HepG2 (cell line): ENCODE measurements around the gene SFT2D2. TPM values are rescaled to one million over a fixed set of nuclear protein-coding genes. Genes with fewer than 3 reads are reported as not detected.

ENCODE experiments used
- ATAC-seq: fragments of 200-7000 bp; cut with Tn5 transposase; 3 replicates; pipeline ENCODE4 v1.9.1; 2020; ENCODE audit warnings: mild to moderate bottlenecking, moderate library complexity
- BruUV-seq: library from RNA; stranded (reverse); fragments of 400-500 nt; replicated peaks from 2 replicates; lab custom pipeline; 2021; lab: Mats Ljungman, UMichigan
- CTCF ChIA-PET: fragments of 300-600 bp; formaldehyde crosslinking; extraction: SDS; loops from one replicate; lab custom pipeline; 2021; ENCODE audit warnings: low total read pairs, inconsistent platforms, low intra/inter-chr PET ratio; lab: Yijun Ruan, JAX
- POLR2A ChIA-PET: fragments of 350-600 bp; sonication (Branson Sonifier 250); formaldehyde crosslinking; loops from one replicate; lab custom pipeline; 2020; ENCODE audit warnings: antibody characterized with exemption, inconsistent platforms; lab: Yijun Ruan, JAX
- DNase-seq: peaks from one replicate; pipeline ENCODE4 v3.0.0-alpha.2; 2015; ENCODE audit warnings: low spot score
- FAIRE-seq: peaks from 3 replicates; lab custom pipeline; 2011; peaks lifted over from hg19 to GRCh38; lab: Jason Lieb, UNC
- H2AFZ ChIP-seq: one replicate; pipeline ENCODE4 v1.6.1; 2011; ENCODE audit warnings: low read length, inconsistent platforms
- H3K27ac ChIP-seq: fragments of 300-600 bp; 3 replicates; pipeline ENCODE4 v1.8.0; 2011; ENCODE audit warnings: mixed run types, mild to moderate bottlenecking, mixed read lengths, low read length, inconsistent platforms; ENCODE audit not compliant: insufficient read depth; ENCODE audit errors: extremely low read length
- H3K27me3 ChIP-seq, 2 experiments: fragments of 200-600 bp in 1 of 2; 2 replicates in 1 of 2; 3 replicates in 1 of 2; pipeline versions ENCODE4 v1.6.0 to v1.8.0; 2011; ENCODE audit warnings: low read length in 2 of 2, mild to moderate bottlenecking in 2 of 2, moderate library complexity in 2 of 2, inconsistent platforms in 1 of 2; ENCODE audit not compliant: insufficient read depth in 2 of 2, control insufficient read depth in 1 of 2
- H3K36me3 ChIP-seq, 2 experiments: fragments of 200-600 bp in 1 of 2; replicated peaks in 1 of 2; 2 replicates in 1 of 2; 3 replicates in 1 of 2; pipeline versions ENCODE4 v1.5.1 to v1.8.0; 2011; ENCODE audit warnings: low read length in 2 of 2, inconsistent platforms in 1 of 2; ENCODE audit not compliant: insufficient read depth in 2 of 2, control insufficient read depth in 1 of 2
- H3K4me1 ChIP-seq: 2 replicates; pipeline ENCODE4 v1.5.1; 2012; ENCODE audit warnings: low read length, inconsistent platforms; ENCODE audit not compliant: insufficient read depth
- H3K4me2 ChIP-seq: 2 replicates; pipeline ENCODE4 v1.6.0; 2011; ENCODE audit warnings: low read depth, low read length, inconsistent platforms
- H3K4me3 ChIP-seq, 3 experiments: fragments of 200-600 bp in 1 of 3; sonication (generic), shearing (Covaris generic) in 1 of 3; replicated peaks in 1 of 3; 2 replicates each; pipeline ENCODE4 v1.5.1; 2011 to 2016; ENCODE audit warnings: low read length in 3 of 3, inconsistent platforms in 2 of 3, low read depth in 2 of 3, mild to moderate bottlenecking in 2 of 3, control low read depth in 1 of 3, mixed read lengths in 1 of 3; ENCODE audit not compliant: insufficient read depth in 1 of 3
- H3K79me2 ChIP-seq: one replicate; pipeline ENCODE4 v1.6.1; 2011; ENCODE audit warnings: low read length, inconsistent platforms; ENCODE audit not compliant: insufficient read depth
- H3K9ac ChIP-seq: 2 replicates; pipeline ENCODE4 v1.6.0; 2011; ENCODE audit warnings: mild to moderate bottlenecking, low read depth, low read length, inconsistent platforms; ENCODE audit not compliant: insufficient read depth
- H3K9me3 ChIP-seq: 2 replicates; pipeline ENCODE4 v1.5.1; 2012; ENCODE audit warnings: mild to moderate bottlenecking, low read length
- H4K20me1 ChIP-seq: 2 replicates; pipeline ENCODE4 v1.6.0; 2011; ENCODE audit warnings: inconsistent platforms, mild to moderate bottlenecking, low read length, moderate library complexity; ENCODE audit not compliant: insufficient read depth
- DNMT1 ChIP-seq: sonication (generic); formaldehyde crosslinking; IDR thresholded peaks from 2 replicates; pipeline ENCODE4 v1.5.1; 2020; ENCODE audit warnings: mild to moderate bottlenecking, missing genetic modification reagents
- FOXA3 ChIP-seq: IDR thresholded peaks from 2 replicates; pipeline ENCODE4 v1.6.1; 2016; ENCODE audit warnings: missing genetic modification reagents, missing compliant biosample characterization
- HMG20B ChIP-seq: conservative IDR thresholded peaks from 2 replicates; pipeline ENCODE4 v1.6.1; 2016; ENCODE audit warnings: missing genetic modification reagents, missing compliant biosample characterization
- HOMEZ ChIP-seq: IDR thresholded peaks from 2 replicates; pipeline ENCODE4 v1.6.1; 2016; ENCODE audit warnings: low read depth
- IKZF1 ChIP-seq: fragments of 450-650 bp; IDR thresholded peaks from 2 replicates; pipeline ENCODE4 v1.7.1; 2016
- KDM2A ChIP-seq: sonication (generic); formaldehyde crosslinking; IDR thresholded peaks from 2 replicates; pipeline ENCODE4 v1.4.0; 2020; ENCODE audit warnings: low read depth, missing genetic modification reagents, borderline replicate concordance
- NR3C1 ChIP-seq: sonication (generic); formaldehyde crosslinking; IDR thresholded peaks from 2 replicates; pipeline ENCODE4 v1.4.0; 2020; ENCODE audit warnings: missing genetic modification reagents
- SOX6 ChIP-seq, 2 experiments: fragments of 450-650 bp in 1 of 2; sonication (generic) in 1 of 2; formaldehyde crosslinking in 1 of 2; IDR thresholded peaks; 2 replicates each; pipeline versions ENCODE4 v1.4.0 to v1.6.1; 2017 to 2020; ENCODE audit warnings: antibody characterized with exemption in 1 of 2, mild to moderate bottlenecking in 1 of 2, missing genetic modification reagents in 1 of 2
- ZNF101 ChIP-seq: sonication (generic); formaldehyde crosslinking; IDR thresholded peaks from 2 replicates; pipeline ENCODE4 v1.4.0; 2020; ENCODE audit warnings: mild to moderate bottlenecking, low read depth, missing genetic modification reagents, borderline replicate concordance
- ZNF230 ChIP-seq: sonication (generic); formaldehyde crosslinking; IDR thresholded peaks from 2 replicates; pipeline ENCODE4 v1.4.0; 2020; ENCODE audit warnings: mild to moderate bottlenecking, missing genetic modification reagents
- ZNF383 ChIP-seq: sonication (generic); formaldehyde crosslinking; IDR thresholded peaks from 2 replicates; pipeline ENCODE4 v1.4.0; 2020; ENCODE audit warnings: missing genetic modification reagents, mild to moderate bottlenecking, borderline replicate concordance
- ZNF556 ChIP-seq: sonication (generic); formaldehyde crosslinking; IDR thresholded peaks from 2 replicates; pipeline ENCODE4 v1.4.0; 2020; ENCODE audit warnings: mild to moderate bottlenecking, missing genetic modification reagents, borderline replicate concordance
- WGBS: methylation state at CpG from one replicate; pipeline ENCODE4 v1.1.6; 2017; ENCODE audit warnings: low lambda C conversion rate; 5-methylcytosine and 5-hydroxymethylcytosine counted together
- in situ Hi-C: cut with HindIII; loops from 2 replicates; pipeline ENCODE4 v1.10.0; 2017; ENCODE audit warnings: low pct_unique_long_range_greater_than_20kb; ENCODE audit not compliant: extremely low pct_ligation_motif_present
- intact Hi-C: fragments of 100-400 bp; cut with micrococcal nuclease; formaldehyde crosslinking; loops from one replicate; pipeline ENCODE4 v1.10.0; 2022; ENCODE audit not compliant: unreplicated experiment
- polyA plus RNA-seq, 8 experiments: library from polyadenylated mRNA; depleted of rRNA in 3 of 8; stranded (reverse) in 7 of 8; unstranded in 1 of 8; fragments of >200 nt; fragmentation: Illumina TruSeq in 4 of 8; extraction: Trizol in 4 of 8; gene quantifications; 2 replicates each; pipeline versions ENCODE4 v1.2.1 to v1.2.3, GENCODE V29; 2011 to 2016; ENCODE audit warnings: low read depth in 4 of 8, missing spikeins in 1 of 8, mixed read lengths in 1 of 8; ENCODE audit not compliant: insufficient read depth in 1 of 8
- total RNA-seq, 5 experiments: library from RNA; depleted of rRNA; stranded (reverse); fragments of >200 nt; fragmentation: Illumina TruSeq; extraction: Trizol; gene quantifications; 2 replicates each; pipeline ENCODE4 v1.2.3, GENCODE V29; 2016; ENCODE audit warnings: low read depth in 1 of 5
- TF ChIP-seq, protein P1 (sequence below): sonication (generic); formaldehyde crosslinking; IDR thresholded peaks from 2 replicates; pipeline ENCODE4 v1.4.0; 2020; ENCODE audit warnings: mild to moderate bottlenecking, missing genetic modification reagents
- TF ChIP-seq, protein P2 (sequence below): sonication (generic); formaldehyde crosslinking; IDR thresholded peaks from 2 replicates; pipeline ENCODE4 v1.4.0; 2020; ENCODE audit warnings: low read depth, mild to moderate bottlenecking, missing genetic modification reagents
- TF ChIP-seq, protein P3 (sequence below): IDR thresholded peaks from 2 replicates; pipeline ENCODE4 v1.6.1; 2018; ENCODE audit warnings: missing genetic modification reagents, mild to moderate bottlenecking, missing compliant biosample characterization

Gene SFT2D2
- total and polyA plus RNA-seq, 2 of the 13 experiments (the other 11 are each of a cell fraction or from before 2014, with no cell fraction given): 10.0 to 28.8 TPM

DNA sequence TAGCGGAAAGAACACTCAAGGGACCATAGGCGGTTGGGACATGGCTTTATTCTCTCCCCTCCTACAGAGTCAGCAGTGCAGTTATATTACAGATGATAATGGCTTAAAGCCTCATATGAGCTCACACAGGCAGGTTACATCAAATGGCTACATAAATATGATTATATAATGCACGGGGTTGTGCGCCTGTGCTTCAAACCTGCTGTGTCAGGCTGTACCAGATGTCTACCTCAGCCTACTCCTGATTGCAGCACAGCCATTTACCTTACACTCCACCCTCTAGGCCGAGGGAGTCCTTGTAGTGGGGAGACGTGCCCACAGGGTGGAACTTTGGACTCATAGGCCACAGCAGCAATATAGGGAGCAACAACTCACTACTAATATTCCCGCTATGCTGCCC is 38.5 kb downstream of the SFT2D2 start:
- Histone ChIP-seq H3K79me2 (no peaks in the 10 kb centered on the region), H3K27me3 (no peaks in the 10 kb centered on the region), H2AFZ (no peak overlapping the region), H4K20me1 (no peaks in the 10 kb centered on the region), H3K9me3 (no peaks in the 10 kb centered on the region), H3K4me1 (no peaks in the 10 kb centered on the region), H3K9ac (no peak overlapping the region), H3K4me2 (no peak overlapping the region), H3K27ac (no peak overlapping the region), H3K36me3 (no peaks in the 10 kb centered on the region), H3K4me3 (no peak overlapping the region)
- BruUV-seq: no TSS peak
- POLR2A ChIA-PET: no interaction called here
- FAIRE-seq (no peak), DNase-seq (no peak), ATAC-seq (no peak)
- CTCF ChIA-PET: no interaction called here
- 90% methylated on average over 7 of the region's 7 CpGs for WGBS
- intact Hi-C loops: no loop called here
- in situ Hi-C loops: no loop called here
- TF ChIP-seq, protein P1, sequence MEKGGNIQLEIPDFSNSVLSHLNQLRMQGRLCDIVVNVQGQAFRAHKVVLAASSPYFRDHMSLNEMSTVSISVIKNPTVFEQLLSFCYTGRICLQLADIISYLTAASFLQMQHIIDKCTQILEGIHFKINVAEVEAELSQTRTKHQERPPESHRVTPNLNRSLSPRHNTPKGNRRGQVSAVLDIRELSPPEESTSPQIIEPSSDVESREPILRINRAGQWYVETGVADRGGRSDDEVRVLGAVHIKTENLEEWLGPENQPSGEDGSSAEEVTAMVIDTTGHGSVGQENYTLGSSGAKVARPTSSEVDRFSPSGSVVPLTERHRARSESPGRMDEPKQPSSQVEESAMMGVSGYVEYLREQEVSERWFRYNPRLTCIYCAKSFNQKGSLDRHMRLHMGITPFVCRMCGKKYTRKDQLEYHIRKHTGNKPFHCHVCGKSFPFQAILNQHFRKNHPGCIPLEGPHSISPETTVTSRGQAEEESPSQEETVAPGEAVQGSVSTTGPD: no peak
- TF ChIP-seq NR3C1 (CRISPR knock-in tag): no peak
- TF ChIP-seq DNMT1 (CRISPR knock-in tag): no peak
- no peak for TF ChIP-seq HMG20B (CRISPR knock-in tag)
- no peak for TF ChIP-seq ZNF383 (CRISPR knock-in tag)
- no peak for TF ChIP-seq HOMEZ (CRISPR knock-in tag)
- TF ChIP-seq KDM2A: no peak
- no peak for TF ChIP-seq FOXA3 (CRISPR knock-in tag)
- TF ChIP-seq ZNF101: no peak
- TF ChIP-seq, protein P2, sequence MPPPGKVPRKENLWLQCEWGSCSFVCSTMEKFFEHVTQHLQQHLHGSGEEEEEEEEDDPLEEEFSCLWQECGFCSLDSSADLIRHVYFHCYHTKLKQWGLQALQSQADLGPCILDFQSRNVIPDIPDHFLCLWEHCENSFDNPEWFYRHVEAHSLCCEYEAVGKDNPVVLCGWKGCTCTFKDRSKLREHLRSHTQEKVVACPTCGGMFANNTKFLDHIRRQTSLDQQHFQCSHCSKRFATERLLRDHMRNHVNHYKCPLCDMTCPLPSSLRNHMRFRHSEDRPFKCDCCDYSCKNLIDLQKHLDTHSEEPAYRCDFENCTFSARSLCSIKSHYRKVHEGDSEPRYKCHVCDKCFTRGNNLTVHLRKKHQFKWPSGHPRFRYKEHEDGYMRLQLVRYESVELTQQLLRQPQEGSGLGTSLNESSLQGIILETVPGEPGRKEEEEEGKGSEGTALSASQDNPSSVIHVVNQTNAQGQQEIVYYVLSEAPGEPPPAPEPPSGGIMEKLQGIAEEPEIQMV: no peak
- no peak for TF ChIP-seq ZNF556 (CRISPR knock-in tag)
- no peak for TF ChIP-seq ZNF230 (CRISPR knock-in tag)
- no peak for TF ChIP-seq IKZF1
- TF ChIP-seq, protein P3, sequence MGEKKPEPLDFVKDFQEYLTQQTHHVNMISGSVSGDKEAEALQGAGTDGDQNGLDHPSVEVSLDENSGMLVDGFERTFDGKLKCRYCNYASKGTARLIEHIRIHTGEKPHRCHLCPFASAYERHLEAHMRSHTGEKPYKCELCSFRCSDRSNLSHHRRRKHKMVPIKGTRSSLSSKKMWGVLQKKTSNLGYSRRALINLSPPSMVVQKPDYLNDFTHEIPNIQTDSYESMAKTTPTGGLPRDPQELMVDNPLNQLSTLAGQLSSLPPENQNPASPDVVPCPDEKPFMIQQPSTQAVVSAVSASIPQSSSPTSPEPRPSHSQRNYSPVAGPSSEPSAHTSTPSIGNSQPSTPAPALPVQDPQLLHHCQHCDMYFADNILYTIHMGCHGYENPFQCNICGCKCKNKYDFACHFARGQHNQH: no peak
- TF ChIP-seq SOX6 (IDR thresholded peaks at IDR 0.05): no peak
- TF ChIP-seq SOX6 (CRISPR knock-in tag; IDR thresholded peaks at IDR 0.05): no peak
